H9 (cell line): ENCODE data around the gene FRAS1. TPM values are rescaled to one million over a fixed set of nuclear protein-coding genes. Genes with fewer than 3 reads are reported as not detected.
A peak's percentile ranks its signal among the peaks of the same experiment; 100 is the strongest.

ENCODE experiments used
- DNase-seq: peaks from one replicate; pipeline ENCODE4 v3.0.0-alpha.2; 2017
- H2AFZ ChIP-seq: one replicate; pipeline ENCODE4 v1.6.1; 2013; ENCODE audit warnings: mild to moderate bottlenecking, low read length, control low read depth, moderate library complexity
- H2AK5ac ChIP-seq: 2 replicates; pipeline ENCODE4 v1.6.1; 2013; ENCODE audit warnings: low read length, control low read depth, mixed read lengths; ENCODE audit not compliant: insufficient read length
- H2BK120ac ChIP-seq: one replicate; pipeline ENCODE4 v1.6.1; 2013; ENCODE audit warnings: low read depth, mild to moderate bottlenecking, low read length, control low read depth, inconsistent platforms; ENCODE audit not compliant: poor library complexity, severe bottlenecking
- H2BK12ac ChIP-seq: 2 replicates; pipeline ENCODE4 v1.6.1; 2013; ENCODE audit warnings: low read length, control low read depth, mixed read lengths, low read depth; ENCODE audit not compliant: insufficient read length
- H2BK15ac ChIP-seq: 2 replicates; pipeline ENCODE4 v1.6.1; 2013; ENCODE audit warnings: low read depth, low read length, control low read depth
- H2BK20ac ChIP-seq: one replicate; pipeline ENCODE4 v1.6.1; 2013; ENCODE audit warnings: low read depth, mild to moderate bottlenecking, low read length, control low read depth, inconsistent platforms; ENCODE audit not compliant: poor library complexity, severe bottlenecking
- H2BK5ac ChIP-seq: 2 replicates; pipeline ENCODE4 v1.6.1; 2013; ENCODE audit warnings: low read length, control low read depth, mixed read lengths; ENCODE audit not compliant: insufficient read length
- H3K14ac ChIP-seq: 2 replicates; pipeline ENCODE4 v1.6.1; 2013; ENCODE audit warnings: low read length, control low read depth; ENCODE audit not compliant: insufficient read depth
- H3K18ac ChIP-seq: 2 replicates; pipeline ENCODE4 v1.6.1; 2013; ENCODE audit warnings: low read depth, mild to moderate bottlenecking, mixed read lengths, low read length, control low read depth; ENCODE audit not compliant: insufficient read length
- H3K23ac ChIP-seq: 2 replicates; pipeline ENCODE4 v1.6.1; 2013; ENCODE audit warnings: low read length, control low read depth, mixed read lengths, low read depth; ENCODE audit not compliant: insufficient read length
- H3K23me2 ChIP-seq: 2 replicates; pipeline ENCODE4 v1.6.1; 2013; ENCODE audit warnings: low read depth, mild to moderate bottlenecking, mixed read lengths, low read length, control low read depth; ENCODE audit not compliant: insufficient read length, poor library complexity, severe bottlenecking
- H3K27ac ChIP-seq: 2 replicates; pipeline ENCODE4 v1.5.1; 2013; ENCODE audit warnings: low read length, control low read depth, mixed read lengths, low read depth; ENCODE audit not compliant: insufficient read length
- H3K27me3 ChIP-seq: 2 replicates; pipeline ENCODE4 v1.6.1; 2013; ENCODE audit warnings: low read length, control low read depth, inconsistent platforms; ENCODE audit not compliant: insufficient read depth
- H3K4ac ChIP-seq: 2 replicates; pipeline ENCODE4 v1.6.1; 2013; ENCODE audit warnings: low read depth, mild to moderate bottlenecking, control low read depth, inconsistent platforms, low read length, moderate library complexity
- H3K4me1 ChIP-seq: 2 replicates; pipeline ENCODE4 v1.6.1; 2013; ENCODE audit warnings: low read length, control low read depth, inconsistent platforms; ENCODE audit not compliant: insufficient read depth
- H3K4me2 ChIP-seq: 2 replicates; pipeline ENCODE4 v1.6.1; 2013; ENCODE audit warnings: low read length, control low read depth, mixed read lengths; ENCODE audit not compliant: insufficient read length, insufficient read depth
- H3K56ac ChIP-seq: 2 replicates; pipeline ENCODE4 v1.6.1; 2013; ENCODE audit warnings: low read depth, mild to moderate bottlenecking, mixed read lengths, low read length, control low read depth; ENCODE audit not compliant: insufficient read length
- H3K79me1 ChIP-seq: 2 replicates; pipeline ENCODE4 v1.6.1; 2013; ENCODE audit warnings: low read depth, mild to moderate bottlenecking, moderate library complexity, low read length, control low read depth, inconsistent platforms; ENCODE audit not compliant: insufficient read depth, poor library complexity, severe bottlenecking
- H3K79me2 ChIP-seq: 2 replicates; pipeline ENCODE4 v1.6.1; 2013; ENCODE audit warnings: low read length, control low read depth, inconsistent platforms; ENCODE audit not compliant: insufficient read depth
- H3K9ac ChIP-seq: 2 replicates; pipeline ENCODE4 v1.6.1; 2013; ENCODE audit warnings: low read length, control low read depth, mixed read lengths; ENCODE audit not compliant: insufficient read length; ENCODE audit errors: extremely low read depth
- H3K9me3 ChIP-seq: one replicate; pipeline ENCODE4 v1.6.1; 2013; ENCODE audit warnings: low read depth, low read length, inconsistent platforms; ENCODE audit not compliant: control insufficient read depth
- H3T11ph ChIP-seq: one replicate; pipeline ENCODE4 v1.6.1; 2013; ENCODE audit warnings: mild to moderate bottlenecking, low read length, control low read depth, inconsistent platforms
- H4K20me1 ChIP-seq: one replicate; pipeline ENCODE4 v1.6.1; 2013; ENCODE audit not compliant: control insufficient read depth, insufficient read length, insufficient read depth
- H4K5ac ChIP-seq: 2 replicates; pipeline ENCODE4 v1.6.1; 2013; ENCODE audit warnings: low read depth, mild to moderate bottlenecking, mixed read lengths, low read length, control low read depth; ENCODE audit not compliant: insufficient read length
- H4K8ac ChIP-seq: replicated peaks from 2 replicates; pipeline ENCODE4 v1.6.1; 2013; ENCODE audit warnings: low read length, control low read depth, mixed read lengths, low read depth; ENCODE audit not compliant: insufficient read length
- H4K91ac ChIP-seq: 2 replicates; pipeline ENCODE4 v1.6.1; 2013; ENCODE audit warnings: low read depth, mild to moderate bottlenecking, moderate library complexity, mixed read lengths, low read length, control low read depth; ENCODE audit not compliant: insufficient read length
- H3K27ac Mint-ChIP-seq, 3 experiments: 2 replicates in 2 of 3; 3 replicates in 1 of 3; pipeline ENCODE4 v1.8.0; 2020 to 2021; ENCODE audit warnings: mixed read lengths in 3 of 3, mild to moderate bottlenecking in 1 of 3, moderate library complexity in 1 of 3
- H3K27me3 Mint-ChIP-seq: 2 replicates; pipeline ENCODE4 v1.8.0; 2021; ENCODE audit warnings: low read depth, mild to moderate bottlenecking, moderate library complexity, mixed read lengths
- H3K36me3 Mint-ChIP-seq, 3 experiments: 2 replicates in 2 of 3; 3 replicates in 1 of 3; pipeline ENCODE4 v1.8.0; 2020 to 2021; ENCODE audit warnings: low read depth in 3 of 3, mixed read lengths in 3 of 3; ENCODE audit not compliant: insufficient read depth in 1 of 3
- H3K4me1 Mint-ChIP-seq, 2 experiments: 2 replicates each; pipeline ENCODE4 v1.8.0; 2020; ENCODE audit warnings: mixed read lengths in 2 of 2
- H3K4me3 Mint-ChIP-seq, 2 experiments: 2 replicates in 1 of 2; 3 replicates in 1 of 2; pipeline ENCODE4 v1.8.0; 2020 to 2021; ENCODE audit warnings: mild to moderate bottlenecking in 2 of 2, mixed read lengths in 2 of 2, moderate library complexity in 1 of 2
- H3K9me3 Mint-ChIP-seq, 2 experiments: 2 replicates in 1 of 2; 3 replicates in 1 of 2; pipeline ENCODE4 v1.8.0; 2020; ENCODE audit warnings: mild to moderate bottlenecking in 2 of 2, mixed read lengths in 2 of 2, moderate library complexity in 1 of 2
- CTCF ChIP-seq: fragments of 200-600 bp; sonication (generic); conservative IDR thresholded peaks from 3 replicates; pipeline ENCODE4 v1.8.0; 2021; ENCODE audit warnings: antibody characterized with exemption, mild to moderate bottlenecking
- WGBS: extraction: QIAGEN DNeasy Blood & Tissue Kit; methylation state at CpG from one replicate; pipeline ENCODE4 v1.1.7; 2013; ENCODE audit warnings: missing lambda C conversion rate, low lambda C conversion rate, mixed read lengths; ENCODE audit not compliant: insufficient read length; ENCODE audit errors: extremely low coverage; 5-methylcytosine and 5-hydroxymethylcytosine counted together
- total RNA-seq: library from RNA; stranded (reverse); gene quantifications from 2 replicates; pipeline ENCODE4 v1.2.1, GENCODE V29; 2021

FRAS1 gene
- total RNA-seq, 1 experiment from 2014 or later: 58.5 TPM

- H3K56ac ChIP-seq: no peak overlapping the region
- no peak overlapping the region for H4K5ac ChIP-seq
- H3K79me1 ChIP-seq: no peaks in the 10 kb centered on the region
- Mint-ChIP-seq H3K4me1 (peaks cover 29 to 34% of the 10 kb centered on the region in 2 experiments), H3K4me3 (no peak overlapping the region), H3K27ac (peak overlapping the region in 1 of 3 experiments; percentile 31; a peak in 1 of 7 replicates), H3K27me3 (no peaks in the 10 kb centered on the region), H3K9me3 (no peaks in the 10 kb centered on the region), H3K36me3 (peaks cover 0 to 6% (median 0%) of the 10 kb centered on the region in 3 experiments; a peak in 2 of 7 replicates)
- H3K23ac ChIP-seq: no peak overlapping the region
- H4K91ac ChIP-seq: no peak overlapping the region
- H4K20me1 ChIP-seq: no peaks in the 10 kb centered on the region
- no peak overlapping the region for H2BK20ac ChIP-seq
- no peaks in the 10 kb centered on the region for H3K79me2 ChIP-seq
- H3T11ph ChIP-seq: no peak overlapping the region
- H3K4ac ChIP-seq: no peak overlapping the region
- H3K23me2 ChIP-seq: no peaks in the 10 kb centered on the region
- no peak overlapping the region for H2AFZ ChIP-seq
- H3K27me3 ChIP-seq: no peaks in the 10 kb centered on the region
- no peaks in the 10 kb centered on the region for H3K9me3 ChIP-seq
- H3K9ac ChIP-seq: no peak overlapping the region
- no peak for TF ChIP-seq CTCF
- no peak overlapping the region for H3K4me2 ChIP-seq
- peaks cover 4% of the 10 kb centered on the region; the same call in 1 of the 2 replicates for H3K4me1 ChIP-seq
- H4K8ac ChIP-seq: no peak overlapping the region
- no peak overlapping the region for H2BK12ac ChIP-seq
- no peak overlapping the region for H3K14ac ChIP-seq
- no peak overlapping the region for H3K18ac ChIP-seq
- H2BK15ac ChIP-seq: no peak overlapping the region
- H2AK5ac ChIP-seq: no peak overlapping the region
- H2BK5ac ChIP-seq: no peak overlapping the region
- no CpG with 5 or more reads among the region's 6 CpGs for WGBS
- no peak overlapping the region for H2BK120ac ChIP-seq
- DNase-seq: no peak
- H3K27ac ChIP-seq: no peak overlapping the region
Observed at GRCh38 chr4:78353921-78354320, 296.8 kb downstream of the FRAS1 start.
